ENCODE results near the gene CAMTA1.
"Not testable (repeated sequence)": the region's sequence is repeated elsewhere in the genome, so short reads cannot be mapped to it uniquely, and the experiment has no call there.

GRCh38 chr1:7380068-7380467 is 594.8 kb downstream of the CAMTA1 start:
- TF ChIP-seq EZH2 (IDR thresholded peaks at IDR 0.05; ENCODE audit: borderline replicate concordance, insufficient read depth, low read length, poor library complexity, severe bottlenecking); CTCF (IDR thresholded peaks at IDR 0.05; ENCODE audit: poor library complexity, severe bottlenecking); RAD21 (conservative IDR thresholded peaks at IDR 0.05); EP300 (conservative IDR thresholded peaks at IDR 0.05; ENCODE audit: poor library complexity, severe bottlenecking): not testable (repeated sequence)

Data from neural cell (in vitro differentiated cells).